A549 (cell line): ENCODE results near the gene SRGAP3.

Experiments used
- CTCF ChIP-seq: fragments of >200 bp; sonication (Bioruptor Twin); formaldehyde crosslinking; IDR thresholded peaks from 3 replicates; pipeline ENCODE4 v1.5.1; 2016
- FOSL2 ChIP-seq, 2 experiments: fragments of 450-650 bp in 1 of 2; fragments of >200 bp in 1 of 2; sonication (Bioruptor Twin) in 1 of 2; formaldehyde crosslinking; IDR thresholded peaks; 2 replicates each; pipeline versions ENCODE4 v1.5.0 to v1.6.1; 2016 to 2020; ENCODE audit warnings: mild to moderate bottlenecking in 1 of 2, moderate library complexity in 1 of 2
- JUN ChIP-seq, 2 experiments: fragments of >200 bp; sonication (Bioruptor Twin); formaldehyde crosslinking; IDR thresholded peaks; 2 replicates in 1 of 2; 3 replicates in 1 of 2; pipeline ENCODE4 v1.6.1; 2016 to 2017
- POLR2A ChIP-seq: IDR thresholded peaks from 2 replicates; pipeline ENCODE4 v1.6.1; 2012; ENCODE audit warnings: mild to moderate bottlenecking, low read length
- RFX5 ChIP-seq: fragments of 450-650 bp; IDR thresholded peaks from 2 replicates; pipeline ENCODE4 v1.7.1; 2014; ENCODE audit warnings: antibody characterized with exemption, mild to moderate bottlenecking, moderate library complexity

DNA sequence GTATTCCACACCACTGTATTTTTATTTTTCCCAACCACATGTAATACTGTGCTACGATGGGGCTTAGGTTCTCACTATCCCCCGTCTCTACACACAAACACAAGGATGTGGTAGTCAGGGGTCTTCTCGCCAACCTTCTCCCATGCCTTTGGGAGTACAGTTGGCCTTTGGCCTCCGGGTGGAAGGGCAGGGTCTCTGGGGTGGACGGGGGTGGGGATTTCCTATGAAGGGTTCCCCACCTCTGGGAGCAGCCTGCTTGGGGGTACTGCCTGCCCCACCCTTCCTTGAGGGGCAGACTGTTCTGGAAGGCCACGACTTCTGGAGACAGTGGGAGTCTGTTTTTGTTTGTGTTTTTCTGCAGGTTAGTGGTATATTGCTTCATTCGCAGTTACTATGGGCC, 264.9 kb downstream of the SRGAP3 start:
- TF ChIP-seq CTCF: no peak
- no peak for TF ChIP-seq FOSL2 (IDR thresholded peaks at IDR 0.05)
- no peak for TF ChIP-seq FOSL2 (CRISPR knock-in tag; IDR thresholded peaks at IDR 0.05)
- no peak for TF ChIP-seq JUN (IDR thresholded peaks at IDR 0.05)
- no peak for TF ChIP-seq RFX5
- TF ChIP-seq POLR2A: no peak
